Activated CD8-positive, alpha-beta T cell treated with anti-CD3 and anti-CD28 coated beads for 36 hours (primary cell): ENCODE data around the gene PTK7. TPM values are rescaled to one million over a fixed set of nuclear protein-coding genes. Genes with fewer than 3 reads are reported as not detected.
"Not testable (repeated sequence)": the region's sequence is repeated elsewhere in the genome, so short reads cannot be mapped to it uniquely, and the experiment has no call there.

Experiments used
- ATAC-seq: fragments of 200-7000 bp; cut with Tn5 transposase; one replicate; pipeline ENCODE4 v1.10.0; 2021; ENCODE audit warnings: mild to moderate bottlenecking, moderate library complexity
- CTCF ChIA-PET: fragments of 350-600 bp; sonication (Branson Sonifier 250); formaldehyde crosslinking; loops from one replicate; lab custom pipeline; 2021; ENCODE audit warnings: antibody characterized with exemption; lab: Charles Lee
- POLR2A ChIA-PET: fragments of 350-600 bp; sonication (Branson Sonifier 250); formaldehyde crosslinking; loops from one replicate; lab custom pipeline; 2021; ENCODE audit warnings: antibody characterized with exemption; lab: Charles Lee
- DNase-seq: peaks from one replicate; pipeline ENCODE4 v3.0.0-alpha.2; 2020
- H3K27ac Mint-ChIP-seq: one replicate; pipeline ENCODE4 v1.8.0; 2021; ENCODE audit warnings: mild to moderate bottlenecking, mixed read lengths
- H3K27me3 Mint-ChIP-seq: one replicate; pipeline ENCODE4 v1.8.0; 2021; ENCODE audit warnings: mixed read lengths
- H3K36me3 Mint-ChIP-seq: one replicate; pipeline ENCODE4 v1.8.0; 2021; ENCODE audit warnings: low read depth, mixed read lengths
- H3K4me1 Mint-ChIP-seq: one replicate; pipeline ENCODE4 v1.8.0; 2021; ENCODE audit warnings: low read depth, mixed read lengths
- H3K4me3 Mint-ChIP-seq: one replicate; pipeline ENCODE4 v1.8.0; 2021; ENCODE audit warnings: mild to moderate bottlenecking, moderate library complexity, mixed read lengths
- H3K9me3 Mint-ChIP-seq: one replicate; pipeline ENCODE4 v1.8.0; 2021; ENCODE audit warnings: mixed read lengths
- intact Hi-C: fragments of 100-400 bp; cut with micrococcal nuclease; formaldehyde crosslinking; loops from one replicate; pipeline ENCODE4 v1.10.0; 2022
- total RNA-seq, 2 experiments: library from RNA; stranded (reverse); gene quantifications; one replicate each; pipeline ENCODE4 v1.2.3, GENCODE V29; 2021
- TF ChIP-seq, protein P1 (sequence below): fragments of 200-600 bp; IDR thresholded peaks from one replicate; pipeline ENCODE4 v1.8.0; 2022; ENCODE audit warnings: antibody characterized with exemption, mild to moderate bottlenecking

Gene PTK7
- total RNA-seq, 2 experiments from 2014 or later: 3.8 to 4.1 TPM

DNA sequence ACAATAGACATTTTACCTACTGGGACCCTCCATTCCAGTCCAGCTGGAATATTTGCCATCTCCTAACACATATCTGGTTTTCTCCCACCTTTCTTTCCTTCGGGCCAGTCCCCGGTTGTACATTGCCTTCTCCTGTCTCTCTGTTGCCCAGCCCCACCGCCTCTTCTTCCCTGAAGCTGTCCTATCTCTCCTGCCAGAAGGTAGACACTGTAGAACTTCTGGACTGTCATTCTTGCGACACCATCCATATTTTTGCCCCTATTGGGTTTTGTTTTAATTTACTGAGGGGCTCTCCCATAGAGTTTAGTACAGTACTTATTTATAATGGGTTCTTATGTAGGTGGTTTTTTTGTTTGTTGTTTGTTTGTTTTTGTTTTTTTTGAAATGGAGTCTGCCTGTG is 4.9 kb downstream of the PTK7 start:
- intact Hi-C loops: no loop called here
- ChIA-PET CTCF (interaction anchor here (1.4 kb wide), 1 partner anchor 63 kb away, joined by 3 read pairs; no protein-coding TSS in a partner anchor), POLR2A (no interaction called here)
- Mint-ChIP-seq H3K9me3 (no peaks in the 10 kb centered on the region), H3K4me1 (peaks cover 2% of the 10 kb centered on the region), H3K4me3 (no peak overlapping the region), H3K36me3 (no peaks in the 10 kb centered on the region), H3K27ac (no peak overlapping the region), H3K27me3 (peaks cover 11% of the 10 kb centered on the region)
- TF ChIP-seq, protein P1, sequence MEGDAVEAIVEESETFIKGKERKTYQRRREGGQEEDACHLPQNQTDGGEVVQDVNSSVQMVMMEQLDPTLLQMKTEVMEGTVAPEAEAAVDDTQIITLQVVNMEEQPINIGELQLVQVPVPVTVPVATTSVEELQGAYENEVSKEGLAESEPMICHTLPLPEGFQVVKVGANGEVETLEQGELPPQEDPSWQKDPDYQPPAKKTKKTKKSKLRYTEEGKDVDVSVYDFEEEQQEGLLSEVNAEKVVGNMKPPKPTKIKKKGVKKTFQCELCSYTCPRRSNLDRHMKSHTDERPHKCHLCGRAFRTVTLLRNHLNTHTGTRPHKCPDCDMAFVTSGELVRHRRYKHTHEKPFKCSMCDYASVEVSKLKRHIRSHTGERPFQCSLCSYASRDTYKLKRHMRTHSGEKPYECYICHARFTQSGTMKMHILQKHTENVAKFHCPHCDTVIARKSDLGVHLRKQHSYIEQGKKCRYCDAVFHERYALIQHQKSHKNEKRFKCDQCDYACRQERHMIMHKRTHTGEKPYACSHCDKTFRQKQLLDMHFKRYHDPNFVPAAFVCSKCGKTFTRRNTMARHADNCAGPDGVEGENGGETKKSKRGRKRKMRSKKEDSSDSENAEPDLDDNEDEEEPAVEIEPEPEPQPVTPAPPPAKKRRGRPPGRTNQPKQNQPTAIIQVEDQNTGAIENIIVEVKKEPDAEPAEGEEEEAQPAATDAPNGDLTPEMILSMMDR: no peak
- no peak for ATAC-seq
- DNase-seq: no peak

GRCh38 chr6:43081922-43082321 is 5.8 kb downstream of the PTK7 start:
- POLR2A ChIA-PET, H3K9me3 Mint-ChIP-seq, H3K27ac Mint-ChIP-seq, intact Hi-C loops, DNase-seq, H3K36me3 Mint-ChIP-seq, H3K27me3 Mint-ChIP-seq, H3K4me1 Mint-ChIP-seq, H3K4me3 Mint-ChIP-seq, ATAC-seq: not testable (repeated sequence)
- CTCF ChIA-PET: interaction anchor here (2.2 kb wide), 1 partner anchor 62 kb away, joined by 5 read pairs; no protein-coding TSS in a partner anchor

- intact Hi-C loops: no loop called here
- H3K9me3 Mint-ChIP-seq: no peaks in the 10 kb centered on the region
- H3K27me3 Mint-ChIP-seq: peaks cover 3% of the 10 kb centered on the region
- H3K27ac Mint-ChIP-seq: no peak overlapping the region
- no peak for DNase-seq
- H3K4me3 Mint-ChIP-seq: no peak overlapping the region
- TF ChIP-seq, protein P1: no peak
- no peak for ATAC-seq
- CTCF ChIA-PET: interaction anchor here (2.2 kb wide), 1 partner anchor 61 kb away, joined by 5 read pairs; no protein-coding TSS in a partner anchor
- POLR2A ChIA-PET: no interaction called here
- peaks cover 6% of the 10 kb centered on the region for H3K4me1 Mint-ChIP-seq
- no peaks in the 10 kb centered on the region for H3K36me3 Mint-ChIP-seq
Measured at GRCh38 chr6:43082806-43083655, 6.9 kb downstream of the PTK7 start.

- Mint-ChIP-seq H3K4me1 (peaks cover 6% of the 10 kb centered on the region), H3K27me3 (peaks cover 1% of the 10 kb centered on the region), H3K27ac (no peak overlapping the region), H3K36me3 (no peaks in the 10 kb centered on the region), H3K9me3 (no peaks in the 10 kb centered on the region), H3K4me3 (no peak overlapping the region)
- intact Hi-C loops: no loop called here
- TF ChIP-seq, protein P1: no peak
- POLR2A ChIA-PET: interaction anchor here (1.1 kb wide), 1 partner anchor 49 kb away, joined by 3 read pairs; no protein-coding TSS in a partner anchor
- ATAC-seq (peak; percentile 94), DNase-seq (peak; percentile 51)
- CTCF ChIA-PET: no interaction called here
Measured at GRCh38 chr6:43086022-43086658, 10.0 kb downstream of the PTK7 start.

DNA sequence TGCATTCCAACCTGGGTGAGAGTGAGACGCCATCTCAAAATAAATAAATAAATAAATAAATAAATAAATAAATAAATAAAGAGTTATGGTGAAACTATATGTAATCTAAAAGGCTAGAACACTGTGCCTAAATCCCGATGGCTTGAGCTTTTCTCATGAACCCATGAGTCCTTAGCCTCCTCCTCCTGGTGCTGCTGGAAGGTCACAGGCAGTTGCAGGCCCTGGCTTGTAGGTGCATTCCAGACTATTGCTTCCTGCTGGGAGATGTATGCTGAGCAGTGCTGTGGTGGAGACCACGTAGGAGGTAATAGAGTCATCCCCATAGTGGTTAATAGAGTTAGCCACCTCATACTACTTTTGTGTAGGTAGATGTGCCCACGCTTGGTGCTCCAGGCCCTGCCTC is 12.5 kb downstream of the PTK7 start:
- no peak overlapping the region for H3K4me3 Mint-ChIP-seq
- peaks cover 1% of the 10 kb centered on the region for H3K27me3 Mint-ChIP-seq
- no peak overlapping the region for H3K27ac Mint-ChIP-seq
- ChIA-PET CTCF (interaction anchor here (1.4 kb wide), 1 partner anchor 10 kb away, joined by 3 read pairs; no protein-coding TSS in a partner anchor), POLR2A (interaction anchor here (0.7 to 1.0 kb wide), 2 partner anchors 44 to 56 kb away, joined by 3 read pairs; no protein-coding TSS in a partner anchor)
- ATAC-seq (peak; percentile 25), DNase-seq (no peak)
- H3K36me3 Mint-ChIP-seq: no peaks in the 10 kb centered on the region
- H3K9me3 Mint-ChIP-seq: no peaks in the 10 kb centered on the region
- intact Hi-C loops: no loop called here
- TF ChIP-seq, protein P1: no peak
- H3K4me1 Mint-ChIP-seq: peaks cover 8% of the 10 kb centered on the region
